GM23338 (cell line): ENCODE data around the gene ZBTB7C. TPM values are rescaled to one million over a fixed set of nuclear protein-coding genes. Genes with fewer than 3 reads are reported as not detected.

Experiments used
- ATAC-seq: fragments of 200-7000 bp; cut with Tn5 transposase; 3 replicates; pipeline ENCODE4 v1.9.1; 2020
- DNase-seq: peaks from one replicate; pipeline ENCODE4 v3.0.0-alpha.2; 2015; ENCODE audit warnings: low spot score
- H2AFZ ChIP-seq: fragments of 200-600 bp; sonication (generic); 2 replicates; pipeline ENCODE4 v1.8.0; 2016; ENCODE audit warnings: antibody characterized with exemption, mild to moderate bottlenecking, moderate library complexity
- H3F3A ChIP-seq: fragments of 200-600 bp; sonication (generic); replicated peaks from 2 replicates; pipeline ENCODE4 v1.8.0; 2017; ENCODE audit warnings: antibody characterized with exemption, mixed run types, low read depth
- H3K27ac ChIP-seq: fragments of 200-600 bp; sonication (generic); 2 replicates; pipeline ENCODE4 v1.6.1; 2016; ENCODE audit warnings: low read depth
- H3K27me3 ChIP-seq: fragments of 200-600 bp; sonication (generic); 2 replicates; pipeline ENCODE4 v1.8.0; 2016; ENCODE audit warnings: mild to moderate bottlenecking, mixed run types, moderate library complexity; ENCODE audit not compliant: insufficient read depth
- H3K36me3 ChIP-seq: fragments of 200-600 bp; sonication (generic); 2 replicates; pipeline ENCODE4 v1.8.0; 2016; ENCODE audit warnings: mild to moderate bottlenecking; ENCODE audit not compliant: insufficient read depth
- H3K4me1 ChIP-seq: fragments of 200-600 bp; sonication (generic); 2 replicates; pipeline ENCODE4 v1.8.0; 2016; ENCODE audit warnings: mild to moderate bottlenecking, moderate library complexity; ENCODE audit not compliant: insufficient read depth
- H3K4me2 ChIP-seq: fragments of 200-600 bp; sonication (generic); 2 replicates; pipeline ENCODE4 v1.7.1; 2017; ENCODE audit warnings: mixed run types
- H3K4me3 ChIP-seq: fragments of 200-600 bp; sonication (generic); 2 replicates; pipeline ENCODE4 v1.6.1; 2016; ENCODE audit warnings: mixed run types
- H3K79me2 ChIP-seq: fragments of 200-600 bp; sonication (generic); replicated peaks from 2 replicates; pipeline ENCODE4 v1.8.0; 2017; ENCODE audit warnings: mild to moderate bottlenecking; ENCODE audit not compliant: insufficient read depth
- H3K9me2 ChIP-seq: fragments of 200-600 bp; sonication (generic); 2 replicates; pipeline ENCODE4 v1.8.0; 2017; ENCODE audit not compliant: insufficient read depth
- H4K20me1 ChIP-seq: fragments of 200-600 bp; sonication (generic); replicated peaks from 2 replicates; pipeline ENCODE4 v1.8.0; 2017; ENCODE audit warnings: mild to moderate bottlenecking; ENCODE audit not compliant: insufficient read depth
- H3K27ac Mint-ChIP-seq: 2 replicates; pipeline ENCODE4 v1.8.0; 2020; ENCODE audit warnings: inconsistent platforms, mild to moderate bottlenecking, moderate library complexity, mixed read lengths
- H3K27me3 Mint-ChIP-seq: 3 replicates; pipeline ENCODE4 v1.8.0; 2022; ENCODE audit warnings: low read depth, mild to moderate bottlenecking, moderate library complexity, mixed read lengths, inconsistent platforms; ENCODE audit not compliant: insufficient read depth, poor library complexity
- H3K36me3 Mint-ChIP-seq: 3 replicates; pipeline ENCODE4 v1.8.0; 2021; ENCODE audit warnings: low read depth, mild to moderate bottlenecking, inconsistent platforms, moderate library complexity, mixed read lengths
- H3K4me1 Mint-ChIP-seq: 3 replicates; pipeline ENCODE4 v1.8.0; 2020; ENCODE audit warnings: mild to moderate bottlenecking, inconsistent platforms, mixed read lengths
- H3K4me3 Mint-ChIP-seq: 3 replicates; pipeline ENCODE4 v1.8.0; 2021; ENCODE audit warnings: moderate library complexity, mild to moderate bottlenecking, inconsistent platforms, mixed read lengths
- H3K9me3 Mint-ChIP-seq: 3 replicates; pipeline ENCODE4 v1.8.0; 2020; ENCODE audit warnings: moderate library complexity, mild to moderate bottlenecking, inconsistent platforms, mixed read lengths
- CREB1 ChIP-seq: fragments of 250-450 bp; sonication (Bioruptor Pico); IDR thresholded peaks from 2 replicates; pipeline ENCODE4 v1.5.0; 2020; ENCODE audit warnings: low read depth, mild to moderate bottlenecking, moderate library complexity
- CTCF ChIP-seq, 2 experiments: fragments of 200-600 bp in 1 of 2; sonication (generic) in 1 of 2; conservative IDR thresholded peaks; 2 replicates each; pipeline versions ENCODE4 v1.5.1 to v1.6.1; 2016 to 2017; ENCODE audit warnings: antibody characterized with exemption in 2 of 2, low read depth in 2 of 2, mild to moderate bottlenecking in 2 of 2, moderate library complexity in 1 of 2
- ETS1 ChIP-seq: IDR thresholded peaks from 2 replicates; pipeline ENCODE4 v1.6.1; 2016; ENCODE audit warnings: antibody characterized with exemption
- EZH2 ChIP-seq: fragments of 200-600 bp; sonication (generic); IDR thresholded peaks from one replicate; pipeline ENCODE4 v1.8.0; 2017; ENCODE audit warnings: antibody characterized with exemption, mild to moderate bottlenecking, low read depth; ENCODE audit not compliant: unreplicated experiment
- EZH2phosphoT487 ChIP-seq: fragments of 200-600 bp; sonication (generic); IDR thresholded peaks from one replicate; pipeline ENCODE4 v1.8.1; 2018; ENCODE audit warnings: antibody characterized with exemption; ENCODE audit not compliant: unreplicated experiment
- JUNB ChIP-seq: IDR thresholded peaks from one replicate; pipeline ENCODE4 v1.6.1; 2016; ENCODE audit warnings: antibody characterized with exemption; ENCODE audit not compliant: unreplicated experiment
- NANOG ChIP-seq: IDR thresholded peaks from 2 replicates; pipeline ENCODE4 v1.6.1; 2016; ENCODE audit warnings: antibody characterized with exemption, borderline replicate concordance
- POLR2AphosphoS5 ChIP-seq: IDR thresholded peaks from 2 replicates; pipeline ENCODE4 v1.6.1; 2016; ENCODE audit warnings: antibody characterized with exemption, low read depth
- REST ChIP-seq: IDR thresholded peaks from one replicate; pipeline ENCODE4 v1.6.1; 2018; ENCODE audit warnings: antibody characterized with exemption; ENCODE audit not compliant: unreplicated experiment
- STAT1 ChIP-seq: IDR thresholded peaks from one replicate; pipeline ENCODE4 v1.6.1; 2016; ENCODE audit warnings: antibody characterized with exemption; ENCODE audit not compliant: unreplicated experiment
- ZNF114 ChIP-seq: fragments of 250-450 bp; sonication (Bioruptor Pico); IDR thresholded peaks from 2 replicates; pipeline ENCODE4 v1.5.0; 2020; ENCODE audit warnings: mild to moderate bottlenecking, moderate library complexity
- ZNF331 ChIP-seq: fragments of 250-450 bp; sonication (Bioruptor Pico); IDR thresholded peaks from 2 replicates; pipeline ENCODE4 v1.5.0; 2020; ENCODE audit warnings: low read depth, mild to moderate bottlenecking, moderate library complexity
- ZNF462 ChIP-seq: fragments of 250-450 bp; sonication (Bioruptor Pico); IDR thresholded peaks from 2 replicates; pipeline ENCODE4 v1.5.0; 2020; ENCODE audit warnings: mild to moderate bottlenecking, moderate library complexity
- polyA plus RNA-seq: library from polyadenylated mRNA; unstranded; fragments of >200 nt; fragmentation: Nextera tagmentation; extraction: Ambion mirVana; gene quantifications from 2 replicates; pipeline ENCODE4 v1.2.1, GENCODE V29; 2016
- total RNA-seq: library from RNA; depleted of rRNA; stranded (reverse); fragments of >200 nt; shearing (Covaris generic); gene quantifications from 2 replicates; pipeline ENCODE4 v1.2.3, GENCODE V29; 2014

ZBTB7C gene
- total and polyA plus RNA-seq, 2 experiments from 2014 or later = 0.03 to 0.14 TPM

GRCh38 chr18:48040457-48041110, 368.6 kb downstream of the ZBTB7C start:
- H3K27ac ChIP-seq = no peak overlapping the region
- peaks cover 10% of the 10 kb centered on the region for H3K27me3 Mint-ChIP-seq
- no peaks in the 10 kb centered on the region for H4K20me1 ChIP-seq
- H3K27me3 ChIP-seq = no peaks in the 10 kb centered on the region
- peaks cover 11% of the 10 kb centered on the region for H3K9me3 Mint-ChIP-seq
- no peak overlapping the region for H3K4me3 ChIP-seq
- peaks cover 3% of the 10 kb centered on the region; the same call in 1 of the 3 replicates for H3K4me1 Mint-ChIP-seq
- no peaks in the 10 kb centered on the region for H3K4me1 ChIP-seq
- no peak overlapping the region for H3K27ac Mint-ChIP-seq
- DNase-seq (no peak), ATAC-seq (no peak)
- TF ChIP-seq CREB1 (CRISPR knock-in tag) = no peak
- no peak for TF ChIP-seq ETS1
- TF ChIP-seq REST = no peak
- no peak for TF ChIP-seq STAT1
- TF ChIP-seq CTCF (conservative IDR thresholded peaks at IDR 0.05; ENCODE audit: low read depth in 2 of 2) = no peak
- TF ChIP-seq ZNF331 (CRISPR knock-in tag) = no peak
- no peak for TF ChIP-seq ZNF114 (CRISPR knock-in tag)
- no peak for TF ChIP-seq JUNB
- no peak for TF ChIP-seq ZNF462 (CRISPR knock-in tag)
- no peak for TF ChIP-seq NANOG
- TF ChIP-seq EZH2phosphoT487 = no peak
- no peak for TF ChIP-seq POLR2AphosphoS5
- TF ChIP-seq EZH2 = no peak
- no peak overlapping the region for H3K4me3 Mint-ChIP-seq
- no peak overlapping the region for H2AFZ ChIP-seq
- no peaks in the 10 kb centered on the region for H3F3A ChIP-seq
- H3K4me2 ChIP-seq = no peak overlapping the region
- no peaks in the 10 kb centered on the region for H3K36me3 Mint-ChIP-seq
- H3K9me2 ChIP-seq = no peaks in the 10 kb centered on the region
- no peaks in the 10 kb centered on the region for H3K79me2 ChIP-seq
- H3K36me3 ChIP-seq = no peaks in the 10 kb centered on the region
